ENCODE measurements around the gene TMEM215.

- TF ChIP-seq, protein P1, sequence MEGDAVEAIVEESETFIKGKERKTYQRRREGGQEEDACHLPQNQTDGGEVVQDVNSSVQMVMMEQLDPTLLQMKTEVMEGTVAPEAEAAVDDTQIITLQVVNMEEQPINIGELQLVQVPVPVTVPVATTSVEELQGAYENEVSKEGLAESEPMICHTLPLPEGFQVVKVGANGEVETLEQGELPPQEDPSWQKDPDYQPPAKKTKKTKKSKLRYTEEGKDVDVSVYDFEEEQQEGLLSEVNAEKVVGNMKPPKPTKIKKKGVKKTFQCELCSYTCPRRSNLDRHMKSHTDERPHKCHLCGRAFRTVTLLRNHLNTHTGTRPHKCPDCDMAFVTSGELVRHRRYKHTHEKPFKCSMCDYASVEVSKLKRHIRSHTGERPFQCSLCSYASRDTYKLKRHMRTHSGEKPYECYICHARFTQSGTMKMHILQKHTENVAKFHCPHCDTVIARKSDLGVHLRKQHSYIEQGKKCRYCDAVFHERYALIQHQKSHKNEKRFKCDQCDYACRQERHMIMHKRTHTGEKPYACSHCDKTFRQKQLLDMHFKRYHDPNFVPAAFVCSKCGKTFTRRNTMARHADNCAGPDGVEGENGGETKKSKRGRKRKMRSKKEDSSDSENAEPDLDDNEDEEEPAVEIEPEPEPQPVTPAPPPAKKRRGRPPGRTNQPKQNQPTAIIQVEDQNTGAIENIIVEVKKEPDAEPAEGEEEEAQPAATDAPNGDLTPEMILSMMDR (optimal IDR thresholded peaks at IDR 0.05 in 1 of 3, IDR thresholded peaks at IDR 0.05 in 1 of 3, conservative IDR thresholded peaks at IDR 0.05 in 1 of 3; ENCODE audit: extremely low read depth in 1 of 3, insufficient read depth in 2 of 3, low read length in 3 of 3): no peak
- no peak for TF ChIP-seq EZH2 (IDR thresholded peaks at IDR 0.05; ENCODE audit: low read length)
These were observed 27.6 kb upstream of the TMEM215 start for GRCh38 chr9:32755730-32756129.
